Neuronal stem cell (in vitro differentiated cells): ENCODE data around the gene HS3ST5.

Source experiments
- DNase-seq: peaks from one replicate; pipeline ENCODE4 v3.0.0-alpha.2; 2013; ENCODE audit warnings: low spot score
- H2AFZ ChIP-seq: one replicate; pipeline ENCODE4 v1.6.1; 2013; ENCODE audit warnings: mild to moderate bottlenecking, low read length, inconsistent platforms
- H2AK5ac ChIP-seq: 2 replicates; pipeline ENCODE4 v1.6.1; 2013; ENCODE audit warnings: low read depth, mild to moderate bottlenecking, inconsistent platforms, low read length, moderate library complexity, mixed read lengths
- H2BK120ac ChIP-seq: 2 replicates; pipeline ENCODE4 v1.6.1; 2013; ENCODE audit warnings: low read depth, mild to moderate bottlenecking, inconsistent platforms, low read length, moderate library complexity, mixed read lengths
- H2BK12ac ChIP-seq: one replicate; pipeline ENCODE4 v1.6.1; 2013; ENCODE audit warnings: low read length, inconsistent platforms
- H2BK15ac ChIP-seq: 2 replicates; pipeline ENCODE4 v1.6.1; 2013; ENCODE audit warnings: mild to moderate bottlenecking, low read length, inconsistent platforms, mixed read lengths
- H2BK5ac ChIP-seq: one replicate; pipeline ENCODE4 v1.6.1; 2013; ENCODE audit warnings: inconsistent platforms, mild to moderate bottlenecking, low read length, moderate library complexity
- H3K14ac ChIP-seq: one replicate; pipeline ENCODE4 v1.6.1; 2013; ENCODE audit warnings: low read length, inconsistent platforms
- H3K18ac ChIP-seq: 2 replicates; pipeline ENCODE4 v1.6.1; 2013; ENCODE audit warnings: low read length, inconsistent platforms
- H3K23ac ChIP-seq: 2 replicates; pipeline ENCODE4 v1.6.1; 2013; ENCODE audit warnings: low read depth, mild to moderate bottlenecking, mixed read lengths, low read length, inconsistent platforms; ENCODE audit not compliant: poor library complexity
- H3K27ac ChIP-seq: replicated peaks from 3 replicates; pipeline ENCODE4 v1.5.1; 2013; ENCODE audit warnings: low read length, inconsistent platforms
- H3K27me3 ChIP-seq, 3 experiments: 2 replicates each; pipeline ENCODE4 v1.6.1; 2013; ENCODE audit warnings: low read length in 3 of 3, mild to moderate bottlenecking in 2 of 3, inconsistent platforms in 1 of 3, low read depth in 1 of 3, mixed read lengths in 1 of 3, moderate library complexity in 1 of 3; ENCODE audit not compliant: control insufficient read depth in 3 of 3, insufficient read depth in 3 of 3
- H3K36me3 ChIP-seq, 2 donors: replicated peaks in 1 of 2; 2 replicates each; pipeline ENCODE4 v1.6.1; 2013; ENCODE audit warnings: low read length in 2 of 2; ENCODE audit not compliant: control insufficient read depth in 2 of 2, insufficient read depth in 2 of 2
- H3K4ac ChIP-seq: 2 replicates; pipeline ENCODE4 v1.6.1; 2013; ENCODE audit warnings: inconsistent platforms, mild to moderate bottlenecking, low read length, moderate library complexity
- H3K4me1 ChIP-seq, 2 donors: 1 replicate in 1 of 2; 2 replicates in 1 of 2; pipeline ENCODE4 v1.6.1; 2013; ENCODE audit warnings: low read length in 2 of 2, low read depth in 1 of 2; ENCODE audit not compliant: control insufficient read depth in 2 of 2, insufficient read depth in 1 of 2
- H3K4me2 ChIP-seq: one replicate; pipeline ENCODE4 v1.6.1; 2013; ENCODE audit warnings: mild to moderate bottlenecking, low read length, inconsistent platforms; ENCODE audit not compliant: insufficient read depth, poor library complexity, severe bottlenecking
- H3K4me3 ChIP-seq, 2 donors: 2 replicates each; pipeline ENCODE4 v1.5.1; 2013; ENCODE audit warnings: low read length in 2 of 2, mild to moderate bottlenecking in 2 of 2, inconsistent platforms in 1 of 2, moderate library complexity in 1 of 2
- H3K79me1 ChIP-seq: one replicate; pipeline ENCODE4 v1.6.1; 2013; ENCODE audit warnings: low read depth, mild to moderate bottlenecking, inconsistent platforms, low read length, moderate library complexity
- H3K9ac ChIP-seq: one replicate; pipeline ENCODE4 v1.6.1; 2013; ENCODE audit warnings: mild to moderate bottlenecking, low read depth, low read length, inconsistent platforms; ENCODE audit not compliant: poor library complexity
- H3K9me3 ChIP-seq, 2 donors: replicated peaks in 1 of 2; 2 replicates each; pipeline versions ENCODE3 to v1.6.1; 2013; ENCODE audit warnings: low read length in 2 of 2, mild to moderate bottlenecking in 2 of 2, inconsistent platforms in 1 of 2, low read depth in 1 of 2, mixed read lengths in 1 of 2, moderate library complexity in 1 of 2; ENCODE audit not compliant: control insufficient read depth in 2 of 2, insufficient read depth in 1 of 2
- H4K8ac ChIP-seq: one replicate; pipeline ENCODE4 v1.6.1; 2013; ENCODE audit warnings: low read depth, mild to moderate bottlenecking, inconsistent platforms, low read length, moderate library complexity
- H4K91ac ChIP-seq: one replicate; pipeline ENCODE4 v1.6.1; 2013; ENCODE audit warnings: low read length, low read depth, mild to moderate bottlenecking, inconsistent platforms; ENCODE audit not compliant: poor library complexity
- WGBS, 2 donors: extraction: QIAGEN DNeasy Blood & Tissue Kit; methylation state at CpG; one replicate each; pipeline ENCODE4 v1.1.7; 2013; ENCODE audit warnings: missing lambda C conversion rate in 2 of 2, mixed read lengths in 1 of 2; ENCODE audit not compliant: insufficient read length in 2 of 2, insufficient replicate concordance in 1 of 2; ENCODE audit errors: extremely low coverage in 2 of 2; 5-methylcytosine and 5-hydroxymethylcytosine counted together

The HS3ST5 gene

GRCh38 chr6:114181664-114182063 lies 161.2 kb downstream of the HS3ST5 start:
- Histone ChIP-seq H3K4me3 (no peak overlapping the region), H2AFZ (no peak overlapping the region), H2BK12ac (no peak overlapping the region), H3K9ac (no peak overlapping the region), H3K14ac (no peak overlapping the region), H3K23ac (no peak overlapping the region), H2AK5ac (no peak overlapping the region), H3K4me2 (no peak overlapping the region), H3K27ac (no peak overlapping the region), H3K79me1 (no peaks in the 10 kb centered on the region), H3K4me1 (no peaks in the 10 kb centered on the region), H2BK120ac (no peak overlapping the region), H4K8ac (no peak overlapping the region), H3K4ac (no peak overlapping the region), H3K18ac (no peak overlapping the region), H3K36me3 (no peaks in the 10 kb centered on the region), H3K9me3 (no peaks in the 10 kb centered on the region), H2BK5ac (no peak overlapping the region), H3K27me3 (no peaks in the 10 kb centered on the region), H4K91ac (no peak overlapping the region), H2BK15ac (no peak overlapping the region)
- no peak for DNase-seq
- no CpG with 5 or more reads among the region's 3 CpGs for WGBS, 2 donors

- Histone ChIP-seq H3K23ac (no peak overlapping the region), H2AK5ac (no peak overlapping the region), H4K8ac (no peak overlapping the region), H3K4me2 (no peak overlapping the region), H3K14ac (no peak overlapping the region), H3K79me1 (no peaks in the 10 kb centered on the region), H2BK5ac (no peak overlapping the region), H3K4me1 (no peaks in the 10 kb centered on the region), H4K91ac (no peak overlapping the region), H2BK12ac (no peak overlapping the region), H2BK15ac (no peak overlapping the region), H3K27ac (no peak overlapping the region), H2BK120ac (no peak overlapping the region), H3K4ac (no peak overlapping the region), H3K9ac (no peak overlapping the region), H3K9me3 (no peaks in the 10 kb centered on the region), H3K4me3 (no peak overlapping the region), H3K36me3 (no peaks in the 10 kb centered on the region), H2AFZ (no peak overlapping the region), H3K18ac (no peak overlapping the region), H3K27me3 (no peaks in the 10 kb centered on the region)
- no CpG with 5 or more reads among the region's 1 CpG for WGBS, 2 donors
- no peak for DNase-seq
These were observed 163.4 kb downstream of the HS3ST5 start for GRCh38 chr6:114179411-114179810.

GRCh38 chr6:114176726-114177125 lies 166.1 kb downstream of the HS3ST5 start:
- H3K27me3 ChIP-seq: no peaks in the 10 kb centered on the region
- no peak overlapping the region for H2AK5ac ChIP-seq
- no peak overlapping the region for H3K14ac ChIP-seq
- H3K9me3 ChIP-seq: no peaks in the 10 kb centered on the region
- no peak overlapping the region for H2BK12ac ChIP-seq
- no peak overlapping the region for H4K8ac ChIP-seq
- DNase-seq: no peak
- H3K4me2 ChIP-seq: no peak overlapping the region
- no peaks in the 10 kb centered on the region for H3K79me1 ChIP-seq
- no peak overlapping the region for H4K91ac ChIP-seq
- peaks cover 0 to 2% of the 10 kb centered on the region in 2 donors for H3K4me1 ChIP-seq
- H3K18ac ChIP-seq: no peak overlapping the region
- H2BK120ac ChIP-seq: no peak overlapping the region
- H2AFZ ChIP-seq: no peak overlapping the region
- no peak overlapping the region for H2BK15ac ChIP-seq
- H3K27ac ChIP-seq: no peak overlapping the region
- WGBS, 2 donors: no CpG with 5 or more reads among the region's 2 CpGs
- no peak overlapping the region for H3K4ac ChIP-seq
- H3K23ac ChIP-seq: no peak overlapping the region
- no peaks in the 10 kb centered on the region for H3K36me3 ChIP-seq
- no peak overlapping the region for H3K4me3 ChIP-seq
- no peak overlapping the region for H2BK5ac ChIP-seq
- no peak overlapping the region for H3K9ac ChIP-seq

GRCh38 chr6:114172576-114173260 lies 170.1 kb downstream of the HS3ST5 start:
- Histone ChIP-seq H3K4me3 (no peak overlapping the region), H2BK12ac (no peak overlapping the region), H3K4ac (no peak overlapping the region), H3K27ac (no peak overlapping the region), H2AFZ (no peak overlapping the region), H2BK15ac (no peak overlapping the region), H3K4me1 (peaks cover 0 to 5% of the 10 kb centered on the region in 2 donors), H3K9me3 (no peaks in the 10 kb centered on the region), H3K27me3 (no peaks in the 10 kb centered on the region), H2AK5ac (no peak overlapping the region), H3K4me2 (no peak overlapping the region), H3K23ac (no peak overlapping the region), H4K91ac (no peak overlapping the region), H3K18ac (no peak overlapping the region), H4K8ac (no peak overlapping the region), H3K9ac (no peak overlapping the region), H3K36me3 (no peaks in the 10 kb centered on the region), H2BK5ac (no peak overlapping the region), H3K79me1 (no peaks in the 10 kb centered on the region), H2BK120ac (no peak overlapping the region), H3K14ac (no peak overlapping the region)
- no peak for DNase-seq
- WGBS, 2 donors: no CpG with 5 or more reads among the region's 1 CpG
